ENCODE data around the gene FBN1.

- no peak for TF ChIP-seq POLR2A (IDR thresholded peaks at IDR 0.05)
- no peak for TF ChIP-seq CTCF (IDR thresholded peaks at IDR 0.05)
These were observed 218.6 kb downstream of the FBN1 start for GRCh38 chr15:48426941-48427340.
